ENCODE data around the gene C1QTNF3.
"Not testable (repeated sequence)": the region's sequence is repeated elsewhere in the genome, so short reads cannot be mapped to it uniquely, and the experiment has no call there.

C1QTNF3 gene

DNA sequence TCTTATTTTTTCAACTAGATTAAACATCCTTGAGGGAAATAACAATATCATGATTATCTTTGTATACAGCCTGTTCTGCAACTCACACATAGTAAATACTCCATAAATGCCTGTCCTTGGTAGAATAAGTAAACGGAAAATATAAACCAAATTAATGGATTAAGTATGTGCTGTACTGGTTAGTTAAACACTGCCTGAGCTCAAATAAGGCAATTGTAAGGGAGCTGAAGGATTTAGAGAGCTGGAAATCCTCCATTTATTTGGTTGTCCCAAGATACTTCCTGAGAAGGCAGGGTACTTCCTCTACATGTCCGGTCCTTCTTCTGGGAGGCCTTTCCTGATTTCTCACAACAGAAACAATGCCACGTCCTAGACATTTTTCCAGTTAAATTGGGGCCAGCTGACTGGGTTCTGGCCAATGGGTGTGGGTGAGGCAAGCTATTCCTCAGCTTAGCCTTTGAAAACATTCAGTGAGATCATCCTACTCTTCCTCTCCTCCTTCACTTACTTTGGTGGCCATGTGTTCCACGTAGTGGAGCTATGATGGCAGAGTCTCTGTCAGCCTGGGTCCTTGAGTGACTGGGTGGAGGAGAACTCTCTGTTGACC lies 8.5 kb upstream of the C1QTNF3 start:
- no peak for DNase-seq (ENCODE audit: extremely low read depth in 1 of 2, low read depth in 1 of 2)

GRCh38 chr5:34047774-34048572 lies 5.0 kb upstream of the C1QTNF3 start:
- no peak for DNase-seq (ENCODE audit: extremely low read depth in 1 of 2, low read depth in 1 of 2)

DNA sequence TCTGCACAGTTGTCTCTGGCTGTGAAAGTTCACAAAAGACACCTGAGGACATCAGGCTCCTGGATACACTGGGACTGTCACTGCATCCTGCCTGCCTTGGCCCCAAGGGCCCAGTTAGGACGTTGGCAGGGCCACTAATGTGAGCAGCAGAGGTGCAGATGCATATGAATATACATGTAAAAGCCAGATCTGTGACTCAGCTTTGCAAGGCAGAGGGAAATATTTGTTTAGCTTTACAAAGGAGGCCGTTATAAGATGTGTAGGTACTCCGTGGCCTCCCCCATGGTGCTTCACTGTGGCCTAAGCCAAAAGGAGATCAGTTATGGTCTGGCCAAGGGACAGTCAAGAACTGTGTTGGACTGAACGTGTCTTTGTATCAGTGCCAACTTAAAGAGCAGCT lies 4.1 kb upstream of the C1QTNF3 start:
- DNase-seq (ENCODE audit: extremely low read depth in 1 of 2, low read depth in 1 of 2): no peak

- no peak for DNase-seq (ENCODE audit: extremely low read depth in 1 of 2, low read depth in 1 of 2)
Observed at GRCh38 chr5:34045996-34046395, 3.0 kb upstream of the C1QTNF3 start.

DNA sequence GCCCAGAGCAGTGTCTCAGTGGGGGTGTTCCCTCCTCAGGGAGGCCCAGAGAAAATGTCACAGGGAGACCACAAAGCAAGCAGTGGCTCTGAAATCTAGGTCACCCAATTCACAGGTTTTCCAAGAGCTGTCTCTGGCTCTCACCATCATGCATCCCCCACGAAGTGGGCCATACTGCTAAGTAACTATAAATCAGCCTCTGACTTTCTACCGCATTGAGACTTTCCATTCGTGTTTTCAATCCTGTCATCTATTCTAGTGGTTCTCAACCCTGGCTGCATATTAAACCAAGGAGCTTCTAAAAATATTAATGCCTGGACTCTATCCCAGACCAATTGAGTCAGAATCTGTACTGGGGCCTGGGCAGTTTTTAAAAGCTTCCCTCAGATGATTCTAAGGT lies 2.0 kb upstream of the C1QTNF3 start:
- DNase-seq (ENCODE audit: extremely low read depth in 1 of 2, low read depth in 1 of 2): no peak

- no peak for DNase-seq (ENCODE audit: extremely low read depth in 1 of 2, low read depth in 1 of 2)
Observed at GRCh38 chr5:34042321-34042720, 692 bp downstream of the C1QTNF3 start.

- no peak for DNase-seq (ENCODE audit: extremely low read depth in 1 of 2, low read depth in 1 of 2)
Observed at GRCh38 chr5:34041247-34041972, 1.6 kb downstream of the C1QTNF3 start.

- DNase-seq (ENCODE audit: extremely low read depth in 1 of 2, low read depth in 1 of 2): no peak
Observed at GRCh38 chr5:34040472-34040871, 2.5 kb downstream of the C1QTNF3 start.

- DNase-seq (ENCODE audit: extremely low read depth in 1 of 2, low read depth in 1 of 2): no peak
Observed at GRCh38 chr5:34039398-34040157, 3.4 kb downstream of the C1QTNF3 start.

DNA sequence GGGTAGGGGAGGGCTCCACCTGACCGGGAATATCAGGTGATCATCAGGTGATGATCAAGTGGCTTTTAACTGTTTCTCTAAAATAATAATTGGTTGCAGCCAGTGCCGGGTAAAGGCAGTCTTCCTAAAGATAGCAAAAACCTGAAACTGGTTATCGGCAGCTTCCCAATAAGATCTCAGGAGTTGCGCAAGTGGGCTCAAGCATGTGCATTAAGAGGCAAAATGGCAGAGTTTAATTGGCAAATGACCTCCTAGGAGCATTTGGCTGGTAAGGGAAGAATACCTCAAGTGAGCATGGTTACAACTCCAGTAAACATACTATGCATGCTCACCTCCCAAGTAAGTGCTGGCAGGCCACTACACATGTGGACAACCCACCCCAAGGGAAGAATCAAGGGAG lies 4.2 kb downstream of the C1QTNF3 start:
- DNase-seq (ENCODE audit: extremely low read depth in 1 of 2, low read depth in 1 of 2): no peak

- no peak for DNase-seq (ENCODE audit: extremely low read depth in 1 of 2, low read depth in 1 of 2)
Observed at GRCh38 chr5:34038390-34038789, 4.6 kb downstream of the C1QTNF3 start.

DNA sequence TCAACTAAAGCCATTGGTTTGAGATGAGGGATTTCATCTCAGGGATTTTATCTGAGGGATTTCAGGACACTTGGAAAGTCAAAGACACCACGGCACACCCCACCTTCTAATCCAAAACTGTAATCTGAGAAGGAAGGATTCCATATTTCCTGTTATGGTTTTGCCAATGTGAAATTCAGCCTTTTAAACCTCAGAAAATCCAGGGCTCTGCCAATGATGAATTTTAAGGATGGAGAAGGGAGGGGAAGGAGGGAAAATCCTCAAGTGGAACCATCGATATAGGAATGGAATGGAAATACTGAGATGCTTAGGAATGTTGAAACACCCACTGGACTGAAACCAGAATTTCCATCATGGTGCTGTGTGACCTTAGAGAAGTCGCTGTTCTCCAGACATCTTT lies 5.3 kb downstream of the C1QTNF3 start:
- no peak for DNase-seq (ENCODE audit: extremely low read depth in 1 of 2, low read depth in 1 of 2)

DNA sequence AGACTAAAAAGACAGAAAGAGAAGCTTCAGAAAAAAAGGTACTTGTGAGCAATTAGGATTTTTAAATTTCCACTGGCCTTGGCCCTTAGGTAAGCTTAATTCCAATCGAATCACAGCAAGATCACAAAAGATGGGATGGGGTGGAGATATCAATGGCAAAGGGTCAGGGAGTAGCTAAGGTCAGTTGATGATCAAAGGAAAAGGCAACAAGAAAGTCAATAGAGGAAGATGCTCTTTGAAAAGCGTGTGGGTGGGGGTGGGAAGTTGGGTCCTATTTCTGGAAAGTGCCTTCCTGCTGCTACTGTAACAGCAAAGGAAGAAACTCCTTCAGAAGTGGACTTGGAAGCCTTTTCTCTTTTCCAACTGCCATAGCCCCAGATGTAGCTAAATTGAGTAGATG lies 7.3 kb downstream of the C1QTNF3 start:
- DNase-seq (ENCODE audit: extremely low read depth in 1 of 2, low read depth in 1 of 2): no peak

GRCh38 chr5:34034534-34035327 lies 8.3 kb downstream of the C1QTNF3 start:
- no peak for DNase-seq (ENCODE audit: extremely low read depth in 1 of 2, low read depth in 1 of 2)

DNA sequence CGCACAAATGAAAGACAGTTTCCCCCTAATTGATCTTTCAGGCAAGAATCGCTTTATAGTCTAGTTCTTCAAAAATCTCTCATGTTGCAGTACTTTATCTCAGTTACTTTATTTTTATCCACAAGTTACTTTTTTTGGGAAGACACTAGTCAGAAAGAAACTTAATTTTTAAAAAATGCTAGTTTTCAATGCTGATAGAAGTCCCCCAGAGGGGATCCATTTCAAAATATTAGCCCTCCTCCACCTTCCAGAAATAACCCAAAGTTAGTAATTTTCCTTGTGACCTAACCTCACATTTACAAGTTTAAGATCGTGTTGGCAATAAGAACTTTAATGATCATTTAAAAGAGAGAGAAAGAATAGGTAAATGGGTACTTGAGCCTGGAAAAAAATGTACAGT lies 11.0 kb downstream of the C1QTNF3 start:
- no peak for DNase-seq (ENCODE audit: extremely low read depth in 1 of 2, low read depth in 1 of 2)

DNA sequence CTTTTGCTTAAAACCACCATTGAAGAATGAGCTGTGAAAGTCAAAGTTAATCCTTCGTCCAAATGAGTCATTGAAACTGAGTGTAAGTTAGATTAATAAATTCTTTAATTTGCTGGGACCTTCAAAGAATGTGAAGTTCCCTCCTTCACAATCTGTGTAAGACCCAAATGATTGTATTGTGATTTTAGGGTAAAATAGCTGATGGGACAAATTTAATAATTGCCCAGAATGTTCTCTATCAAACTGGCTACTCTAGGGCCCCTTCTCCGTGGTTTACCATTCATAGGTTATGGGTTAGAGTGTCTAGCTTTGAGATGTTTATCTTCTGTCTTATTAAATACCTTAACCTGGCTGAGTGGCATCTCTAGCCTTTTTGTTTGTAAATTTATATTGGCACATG lies 11.9 kb downstream of the C1QTNF3 start:
- no peak for DNase-seq (ENCODE audit: extremely low read depth in 1 of 2, low read depth in 1 of 2)

- not testable (repeated sequence) for DNase-seq (ENCODE audit: extremely low read depth in 1 of 2, low read depth in 1 of 2)
Observed at GRCh38 chr5:34030585-34030984, 12.4 kb downstream of the C1QTNF3 start.

GRCh38 chr5:34030048-34030447 lies 13.0 kb downstream of the C1QTNF3 start:
- DNase-seq (ENCODE audit: extremely low read depth in 1 of 2, low read depth in 1 of 2): no peak

DNA sequence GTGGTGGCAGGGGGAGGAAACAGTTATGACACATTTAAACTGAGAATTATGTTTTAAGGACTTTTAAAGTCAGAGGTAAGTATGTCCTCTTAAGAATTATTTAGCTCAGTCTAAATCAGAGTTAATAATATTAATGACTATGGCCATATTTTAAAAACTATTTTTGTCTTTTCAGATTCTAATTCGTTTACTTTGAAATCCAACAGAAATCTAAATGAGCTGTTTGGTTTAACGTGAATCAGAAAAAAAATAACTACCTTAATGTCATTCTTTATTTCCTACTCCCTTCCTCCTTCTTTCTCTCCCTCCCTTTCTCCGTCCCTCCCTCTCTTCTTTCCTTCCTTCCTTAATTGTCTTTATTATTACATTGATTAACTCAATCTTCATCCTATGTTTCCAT lies 14.7 kb downstream of the C1QTNF3 start:
- no peak for DNase-seq (ENCODE audit: extremely low read depth in 1 of 2, low read depth in 1 of 2)

- no peak for DNase-seq (ENCODE audit: extremely low read depth in 1 of 2, low read depth in 1 of 2)
Observed at GRCh38 chr5:34026089-34026761, 16.8 kb downstream of the C1QTNF3 start.
